ENCODE results near the gene CLIP2.

DNA sequence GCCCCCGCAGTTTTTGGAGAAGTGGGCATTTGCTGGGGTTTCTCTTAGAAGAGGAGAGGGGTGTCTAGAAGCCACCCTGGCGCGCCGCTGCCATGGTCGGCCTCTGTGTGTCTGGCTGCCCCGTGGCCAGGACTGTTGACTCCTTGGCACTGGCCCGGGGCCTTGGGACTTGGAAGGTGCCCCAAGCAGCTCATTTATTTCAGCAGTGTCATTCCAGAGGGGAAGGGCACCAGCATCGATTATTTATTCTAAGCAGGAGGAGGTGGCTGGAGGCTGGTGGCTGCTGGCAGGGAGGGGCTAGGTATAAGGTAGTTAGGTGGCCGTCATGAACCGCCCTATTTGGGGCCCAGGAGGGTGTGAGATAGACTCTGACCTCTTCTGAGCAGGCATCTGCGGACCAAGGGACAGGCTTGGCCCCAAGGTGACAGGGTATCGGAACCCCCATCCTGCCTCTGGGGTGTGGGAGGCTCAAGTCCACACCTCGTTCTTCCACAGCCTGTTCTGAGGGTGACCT is 166.1 kb downstream of the CLIP2 start:
- TF ChIP-seq, protein P1, sequence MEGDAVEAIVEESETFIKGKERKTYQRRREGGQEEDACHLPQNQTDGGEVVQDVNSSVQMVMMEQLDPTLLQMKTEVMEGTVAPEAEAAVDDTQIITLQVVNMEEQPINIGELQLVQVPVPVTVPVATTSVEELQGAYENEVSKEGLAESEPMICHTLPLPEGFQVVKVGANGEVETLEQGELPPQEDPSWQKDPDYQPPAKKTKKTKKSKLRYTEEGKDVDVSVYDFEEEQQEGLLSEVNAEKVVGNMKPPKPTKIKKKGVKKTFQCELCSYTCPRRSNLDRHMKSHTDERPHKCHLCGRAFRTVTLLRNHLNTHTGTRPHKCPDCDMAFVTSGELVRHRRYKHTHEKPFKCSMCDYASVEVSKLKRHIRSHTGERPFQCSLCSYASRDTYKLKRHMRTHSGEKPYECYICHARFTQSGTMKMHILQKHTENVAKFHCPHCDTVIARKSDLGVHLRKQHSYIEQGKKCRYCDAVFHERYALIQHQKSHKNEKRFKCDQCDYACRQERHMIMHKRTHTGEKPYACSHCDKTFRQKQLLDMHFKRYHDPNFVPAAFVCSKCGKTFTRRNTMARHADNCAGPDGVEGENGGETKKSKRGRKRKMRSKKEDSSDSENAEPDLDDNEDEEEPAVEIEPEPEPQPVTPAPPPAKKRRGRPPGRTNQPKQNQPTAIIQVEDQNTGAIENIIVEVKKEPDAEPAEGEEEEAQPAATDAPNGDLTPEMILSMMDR (conservative IDR thresholded peaks at IDR 0.05 in 1 of 2, IDR thresholded peaks at IDR 0.05 in 1 of 2; ENCODE audit: extremely low read depth in 1 of 2, insufficient read depth in 1 of 2, low read depth in 1 of 2, low read length in 2 of 2): no peak
- TF ChIP-seq EZH2 (IDR thresholded peaks at IDR 0.05; ENCODE audit: borderline replicate concordance, low read length): no peak
